Cardiac fibroblast (primary cell): ENCODE results near the gene PARD6G.

Source experiments
- DNase-seq, 2 donors: peaks; one replicate each; pipeline versions ENCODE4 v3.0.0 to v3.0.0-alpha.2; 2010; ENCODE audit warnings: low read depth in 2 of 2
- H3K4me3 ChIP-seq, 2 donors: replicated peaks in 1 of 2; 1 replicate in 1 of 2; 2 replicates in 1 of 2; pipeline ENCODE4 v1.5.1; 2011; ENCODE audit warnings: low read depth in 2 of 2, low read length in 2 of 2, mild to moderate bottlenecking in 2 of 2, moderate library complexity in 1 of 2
- TF ChIP-seq, protein P1 (sequence below): IDR thresholded peaks from one replicate; pipeline ENCODE4 v1.5.1; 2011; ENCODE audit warnings: low read depth, mild to moderate bottlenecking, low read length, inconsistent platforms

Gene PARD6G

DNA sequence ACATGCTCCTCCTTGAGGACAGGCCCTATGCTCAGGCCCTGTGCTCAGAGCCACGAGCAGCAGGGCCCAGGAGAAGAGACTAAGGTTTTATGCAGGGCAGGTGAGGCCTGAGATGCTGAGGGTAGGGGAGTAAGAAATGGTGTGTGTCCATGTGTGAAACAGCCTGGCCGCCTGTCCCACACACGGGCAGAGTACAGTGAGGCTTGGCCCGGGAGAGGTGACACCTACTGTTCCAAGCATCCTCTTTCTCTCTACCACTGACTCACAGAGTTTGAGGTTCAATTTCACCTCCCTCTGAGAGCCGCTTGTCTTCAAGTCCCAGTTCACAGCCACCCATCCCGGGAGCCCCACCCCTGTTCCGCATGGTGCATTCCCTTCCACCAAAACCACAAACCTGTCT is 84.1 kb downstream of the PARD6G start:
- DNase-seq: no peak
- TF ChIP-seq, protein P1, sequence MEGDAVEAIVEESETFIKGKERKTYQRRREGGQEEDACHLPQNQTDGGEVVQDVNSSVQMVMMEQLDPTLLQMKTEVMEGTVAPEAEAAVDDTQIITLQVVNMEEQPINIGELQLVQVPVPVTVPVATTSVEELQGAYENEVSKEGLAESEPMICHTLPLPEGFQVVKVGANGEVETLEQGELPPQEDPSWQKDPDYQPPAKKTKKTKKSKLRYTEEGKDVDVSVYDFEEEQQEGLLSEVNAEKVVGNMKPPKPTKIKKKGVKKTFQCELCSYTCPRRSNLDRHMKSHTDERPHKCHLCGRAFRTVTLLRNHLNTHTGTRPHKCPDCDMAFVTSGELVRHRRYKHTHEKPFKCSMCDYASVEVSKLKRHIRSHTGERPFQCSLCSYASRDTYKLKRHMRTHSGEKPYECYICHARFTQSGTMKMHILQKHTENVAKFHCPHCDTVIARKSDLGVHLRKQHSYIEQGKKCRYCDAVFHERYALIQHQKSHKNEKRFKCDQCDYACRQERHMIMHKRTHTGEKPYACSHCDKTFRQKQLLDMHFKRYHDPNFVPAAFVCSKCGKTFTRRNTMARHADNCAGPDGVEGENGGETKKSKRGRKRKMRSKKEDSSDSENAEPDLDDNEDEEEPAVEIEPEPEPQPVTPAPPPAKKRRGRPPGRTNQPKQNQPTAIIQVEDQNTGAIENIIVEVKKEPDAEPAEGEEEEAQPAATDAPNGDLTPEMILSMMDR: no peak
- H3K4me3 ChIP-seq: no peak overlapping the region

DNA sequence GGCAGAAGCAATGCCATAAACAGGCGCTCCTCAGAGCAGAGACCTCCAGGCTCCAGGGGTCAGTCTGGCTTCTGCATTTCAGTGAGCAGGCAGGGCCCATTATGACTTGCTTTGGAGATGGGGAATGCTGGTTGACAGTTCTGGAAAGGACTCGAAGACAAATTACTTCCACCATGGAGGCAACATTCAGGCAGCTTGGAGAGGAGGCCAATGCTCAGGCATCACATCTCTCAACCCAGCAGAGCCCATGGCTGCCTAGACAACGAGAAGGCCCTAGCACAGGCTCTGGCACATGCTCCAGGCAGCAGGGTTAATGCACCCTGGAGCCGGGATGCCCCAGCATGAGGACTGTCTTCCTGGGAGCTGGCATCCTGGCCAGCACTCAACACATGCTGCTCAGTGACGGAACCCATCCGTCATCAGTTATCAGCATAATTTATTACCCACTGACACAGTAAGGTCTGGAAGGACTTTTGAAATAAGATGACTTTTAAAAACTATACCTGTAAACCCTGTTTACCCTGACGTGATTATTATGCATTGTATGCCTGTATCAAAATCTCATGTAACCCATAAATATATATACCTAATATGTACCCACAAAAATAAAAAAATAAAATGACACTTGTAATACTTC is 85.4 kb downstream of the PARD6G start:
- TF ChIP-seq, protein P1: no peak
- DNase-seq: no peak
- H3K4me3 ChIP-seq: no peak overlapping the region

DNA sequence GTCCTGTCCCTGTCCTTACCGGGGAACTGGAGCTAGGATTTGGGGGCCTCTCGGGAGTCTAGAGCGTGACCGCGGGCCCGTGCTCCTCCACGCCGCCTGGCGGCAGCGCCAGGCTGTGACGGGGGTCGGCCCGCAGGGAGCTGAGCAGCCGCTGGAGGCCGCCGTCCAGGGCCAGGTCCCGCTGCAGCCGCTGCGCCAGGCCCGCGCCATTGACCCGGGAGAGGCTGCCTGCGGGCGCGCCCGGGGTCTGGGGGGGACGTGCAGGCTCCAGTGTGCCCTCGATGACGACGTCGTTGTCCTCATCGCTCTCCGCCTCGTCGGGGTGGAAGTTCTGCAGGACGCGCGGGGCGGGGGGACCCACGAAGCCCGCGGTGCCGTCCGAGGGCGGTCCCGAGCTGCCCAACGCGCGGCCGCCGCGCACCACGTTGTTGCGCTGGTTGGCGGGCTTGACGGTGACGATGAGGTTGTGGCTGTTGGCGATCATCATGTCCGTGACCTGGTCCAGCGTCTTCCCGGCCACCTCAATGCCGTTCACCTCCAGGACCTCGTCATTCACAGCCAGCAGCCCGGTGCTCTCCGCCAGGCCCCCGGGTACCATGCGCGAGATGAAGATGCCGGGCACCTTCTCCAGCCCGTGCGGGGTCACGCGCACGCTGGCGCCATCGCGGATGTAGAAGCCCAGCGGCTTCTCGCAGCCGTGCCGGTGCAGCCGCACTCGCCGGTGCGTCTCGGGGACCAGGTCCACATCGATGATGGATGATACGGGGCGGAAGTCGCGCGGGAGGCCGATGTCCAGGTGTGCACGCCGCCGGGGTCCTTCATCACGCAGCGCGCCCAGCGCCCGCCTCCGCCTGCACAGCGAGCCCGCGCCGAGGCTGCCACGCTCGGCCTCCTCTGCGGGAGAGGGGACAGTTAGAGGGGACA is 87.3 kb downstream of the PARD6G start:
- DNase-seq: peak; percentile 21 to 46
- TF ChIP-seq, protein P1: peak; percentile 38
- peak overlapping the region in 1 of 2 donors; percentile 17 for H3K4me3 ChIP-seq

DNA sequence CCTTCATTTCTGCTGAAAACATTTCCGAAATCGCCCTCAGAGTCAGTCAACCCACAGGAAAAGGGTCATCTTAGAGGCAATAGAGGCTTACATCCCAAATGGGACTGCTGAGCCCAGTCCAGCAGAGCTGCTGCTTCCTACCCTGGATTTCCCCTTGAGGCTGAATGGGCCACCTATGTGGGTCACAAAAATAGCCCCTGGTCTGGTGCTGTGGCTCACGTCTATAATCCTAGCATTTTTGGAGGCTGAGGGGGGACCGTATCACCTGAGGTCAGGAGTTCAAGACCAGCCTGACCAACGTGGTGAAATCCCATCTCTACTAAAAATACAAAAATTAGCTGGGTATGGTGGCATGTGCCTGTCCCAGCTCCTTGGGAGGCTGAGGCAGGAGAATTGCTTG is 88.9 kb downstream of the PARD6G start:
- no peak for DNase-seq
- TF ChIP-seq, protein P1: no peak
- no peak overlapping the region for H3K4me3 ChIP-seq

DNA sequence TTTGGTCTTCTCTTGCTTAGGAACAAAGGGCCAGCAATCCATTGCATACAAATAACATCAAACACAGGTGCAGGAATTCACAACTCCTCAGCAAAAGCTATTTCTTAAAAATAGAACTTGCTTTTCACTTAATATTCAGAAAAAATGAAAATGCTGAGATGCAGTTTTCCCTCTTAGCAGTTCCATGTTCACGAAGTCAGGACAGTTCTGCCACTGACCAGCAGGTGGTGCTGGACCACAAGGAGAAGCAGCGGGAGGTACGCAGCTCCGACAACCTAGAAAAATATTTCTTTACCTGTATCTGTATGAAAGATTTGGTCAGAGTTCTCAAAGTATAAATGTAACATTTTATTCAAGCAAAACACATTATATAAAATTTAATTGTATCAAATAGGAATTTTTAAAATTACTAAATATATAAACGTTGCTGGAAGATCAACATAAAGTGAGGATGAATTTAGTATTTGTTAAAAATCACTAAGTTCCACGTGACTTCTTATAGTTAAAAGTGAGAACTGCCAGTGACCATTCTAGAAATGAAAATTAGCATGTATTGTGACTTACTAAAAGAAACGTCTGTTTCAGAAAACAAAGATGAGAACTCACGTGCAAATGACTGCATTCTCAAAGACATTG is 89.5 kb downstream of the PARD6G start:
- peak; percentile 82 to 85 for DNase-seq
- H3K4me3 ChIP-seq: no peak overlapping the region
- TF ChIP-seq, protein P1: peak; percentile 98

DNA sequence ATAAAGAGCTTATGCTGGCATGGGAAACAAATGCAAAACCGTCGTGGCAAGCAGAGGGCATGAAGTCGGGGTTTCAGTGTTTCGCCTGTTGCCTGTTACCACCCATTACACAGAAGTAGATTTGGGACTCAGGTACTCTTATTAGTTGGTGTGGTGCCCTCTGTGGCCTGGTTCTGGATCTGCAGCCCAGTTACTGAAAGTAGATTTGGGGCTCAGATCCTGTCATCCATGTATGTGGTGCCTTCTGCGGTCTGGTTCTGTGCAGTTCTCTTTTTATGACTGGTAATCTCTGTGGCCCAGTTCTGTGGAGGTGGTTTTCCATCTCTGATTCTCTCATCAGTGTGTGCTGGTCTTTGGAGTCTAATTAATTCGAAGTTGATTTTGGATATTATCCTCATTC is 93.0 kb downstream of the PARD6G start:
- DNase-seq: peak; percentile 29 to 41
- TF ChIP-seq, protein P1: peak; percentile 45

More for the DNA sequence above, 93.0 kb downstream of the PARD6G start:
- no peak overlapping the region for H3K4me3 ChIP-seq
